ENCODE data around the gene RAB8A. TPM values are rescaled to one million over a fixed set of nuclear protein-coding genes. Genes with fewer than 3 reads are reported as not detected.

Gene RAB8A
- total and polyA plus RNA-seq, 9 of the 15 experiments (the other 6 are each of a cell fraction or from before 2014, with no cell fraction given) = 11.2 to 102 (median 53.2) TPM

- TF ChIP-seq NELFE (IDR thresholded peaks at IDR 0.05; ENCODE audit: insufficient read depth, insufficient read length) = no peak
- TF ChIP-seq, protein P1, sequence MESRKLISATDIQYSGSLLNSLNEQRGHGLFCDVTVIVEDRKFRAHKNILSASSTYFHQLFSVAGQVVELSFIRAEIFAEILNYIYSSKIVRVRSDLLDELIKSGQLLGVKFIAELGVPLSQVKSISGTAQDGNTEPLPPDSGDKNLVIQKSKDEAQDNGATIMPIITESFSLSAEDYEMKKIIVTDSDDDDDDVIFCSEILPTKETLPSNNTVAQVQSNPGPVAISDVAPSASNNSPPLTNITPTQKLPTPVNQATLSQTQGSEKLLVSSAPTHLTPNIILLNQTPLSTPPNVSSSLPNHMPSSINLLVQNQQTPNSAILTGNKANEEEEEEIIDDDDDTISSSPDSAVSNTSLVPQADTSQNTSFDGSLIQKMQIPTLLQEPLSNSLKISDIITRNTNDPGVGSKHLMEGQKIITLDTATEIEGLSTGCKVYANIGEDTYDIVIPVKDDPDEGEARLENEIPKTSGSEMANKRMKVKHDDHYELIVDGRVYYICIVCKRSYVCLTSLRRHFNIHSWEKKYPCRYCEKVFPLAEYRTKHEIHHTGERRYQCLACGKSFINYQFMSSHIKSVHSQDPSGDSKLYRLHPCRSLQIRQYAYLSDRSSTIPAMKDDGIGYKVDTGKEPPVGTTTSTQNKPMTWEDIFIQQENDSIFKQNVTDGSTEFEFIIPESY (CRISPR knock-in tag; IDR thresholded peaks at IDR 0.05) = no peak
- TF ChIP-seq ZBTB12 (CRISPR knock-in tag; IDR thresholded peaks at IDR 0.05) = no peak
- TF ChIP-seq, protein P2, sequence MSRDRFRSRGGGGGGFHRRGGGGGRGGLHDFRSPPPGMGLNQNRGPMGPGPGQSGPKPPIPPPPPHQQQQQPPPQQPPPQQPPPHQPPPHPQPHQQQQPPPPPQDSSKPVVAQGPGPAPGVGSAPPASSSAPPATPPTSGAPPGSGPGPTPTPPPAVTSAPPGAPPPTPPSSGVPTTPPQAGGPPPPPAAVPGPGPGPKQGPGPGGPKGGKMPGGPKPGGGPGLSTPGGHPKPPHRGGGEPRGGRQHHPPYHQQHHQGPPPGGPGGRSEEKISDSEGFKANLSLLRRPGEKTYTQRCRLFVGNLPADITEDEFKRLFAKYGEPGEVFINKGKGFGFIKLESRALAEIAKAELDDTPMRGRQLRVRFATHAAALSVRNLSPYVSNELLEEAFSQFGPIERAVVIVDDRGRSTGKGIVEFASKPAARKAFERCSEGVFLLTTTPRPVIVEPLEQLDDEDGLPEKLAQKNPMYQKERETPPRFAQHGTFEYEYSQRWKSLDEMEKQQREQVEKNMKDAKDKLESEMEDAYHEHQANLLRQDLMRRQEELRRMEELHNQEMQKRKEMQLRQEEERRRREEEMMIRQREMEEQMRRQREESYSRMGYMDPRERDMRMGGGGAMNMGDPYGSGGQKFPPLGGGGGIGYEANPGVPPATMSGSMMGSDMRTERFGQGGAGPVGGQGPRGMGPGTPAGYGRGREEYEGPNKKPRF (IDR thresholded peaks at IDR 0.05; ENCODE audit: low read depth, low read length) = no peak
These were observed 42.9 kb downstream of the RAB8A start (continued) for GRCh38 chr19:16154557-16154956.

DNA sequence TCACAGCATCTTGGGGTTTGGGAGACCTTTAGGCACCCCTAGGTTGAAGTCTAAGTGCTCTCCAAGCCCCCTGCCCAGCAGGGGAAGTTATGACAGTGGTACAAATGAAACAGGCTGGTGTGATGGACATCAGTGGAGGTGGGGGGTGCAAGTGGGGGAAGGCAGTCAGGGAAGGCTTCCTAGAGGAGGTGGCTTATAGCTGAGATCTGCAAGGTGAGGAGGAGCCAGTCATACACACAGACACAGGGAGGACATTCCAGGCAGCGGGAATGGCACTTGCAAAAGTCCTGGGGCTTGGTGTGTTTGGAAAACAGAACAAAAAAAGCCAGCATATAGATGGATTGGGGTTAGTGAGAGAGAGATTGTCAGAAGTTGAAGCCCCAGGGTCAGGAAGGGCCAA lies 43.4 kb downstream of the RAB8A start:
- TF ChIP-seq RBFOX2 (IDR thresholded peaks at IDR 0.05; ENCODE audit: low read depth, low read length) = no peak
- peak; percentile 91 for TF ChIP-seq ZFP36 (IDR thresholded peaks at IDR 0.05; ENCODE audit: low read depth, low read length, partially characterized antibody)
- peak in 1 of 2 experiments; percentile 15; a peak in 1 of 4 replicates for TF ChIP-seq KDM1A (IDR thresholded peaks at IDR 0.05)
- TF ChIP-seq RBM25 (IDR thresholded peaks at IDR 0.05; ENCODE audit: low read depth, low read length, severe bottlenecking) = peak; percentile 14
- ATAC-seq (no peak), FAIRE-seq (no peak), DNase-seq (ENCODE audit: extremely low read depth in 1 of 4, low spot score in 3 of 4) (no peak)
- in situ Hi-C loops (cut with MboI) = no loop called here
- no peaks in the 10 kb centered on the region for H3K9me1 ChIP-seq (ENCODE audit: control insufficient read depth, insufficient read depth, low read length)
- no peak overlapping the region for H3K9ac ChIP-seq (ENCODE audit: insufficient read depth in 1 of 2, low read depth in 2 of 2, low read length in 2 of 2)
- POLR2A ChIA-PET = interaction anchor here (0.5 to 1.5 kb wide), 2 partner anchors 14 to 147 kb away, joined by 4 read pairs; no protein-coding TSS in a partner anchor
- no peak overlapping the region for H3K4me2 ChIP-seq (ENCODE audit: insufficient read depth, low read length)
- BruUV-seq (replicated peaks) = no TSS peak
- H4K20me1 ChIP-seq (replicated peaks; ENCODE audit: control insufficient read depth, insufficient read depth, low read length) = peaks cover 3% of the 10 kb centered on the region; the same call in 1 of the 2 replicates
- no peak overlapping the region for H3K4me3 ChIP-seq
- H3K9me3 ChIP-seq (replicated peaks; ENCODE audit: control insufficient read depth, insufficient read depth, low read depth, low read length) = no peaks in the 10 kb centered on the region
- CTCF ChIA-PET (ENCODE audit: low intra/inter-chr PET ratio) = no interaction called here
- H3K36me3 ChIP-seq (ENCODE audit: control insufficient read depth, insufficient read depth, low read length) = no peaks in the 10 kb centered on the region
- WGBS (ENCODE audit: insufficient coverage, low coverage, missing lambda C conversion rate) = 15% methylated on average over 1 of the region's 1 CpG
- H3K4me1 ChIP-seq (replicated peaks in 1 of 2; ENCODE audit: control insufficient read depth in 2 of 2, insufficient read depth in 2 of 2, low read length in 2 of 2) = peaks cover 13 to 15% of the 10 kb centered on the region in 2 experiments; a peak in 4 of 5 replicates
- no peak overlapping the region for H2AFZ ChIP-seq (ENCODE audit: low read depth, low read length)
- no peaks in the 10 kb centered on the region for H3K79me2 ChIP-seq (ENCODE audit: control insufficient read depth, insufficient read depth, low read length)
- intact Hi-C loops (cut with micrococcal nuclease) = no loop called here
- H3K27ac ChIP-seq (ENCODE audit: extremely low read depth, low read depth, low read length) = no peak overlapping the region
- peaks cover 0 to 4% of the 10 kb centered on the region in 2 experiments; a peak in 1 of 5 replicates for H3K27me3 ChIP-seq (ENCODE audit: control insufficient read depth in 2 of 2, insufficient read depth in 2 of 2, low read length in 2 of 2)
